ENCODE results near the gene DUS2. TPM values are rescaled to one million over a fixed set of nuclear protein-coding genes. Genes with fewer than 3 reads are reported as not detected.
A peak's percentile ranks its signal among the peaks of the same experiment; 100 is the strongest.
"Not testable (repeated sequence)": the region's sequence is repeated elsewhere in the genome, so short reads cannot be mapped to it uniquely, and the experiment has no call there.

Gene DUS2
- total RNA-seq, 2 donors from 2014 or later: 5.3 to 8.4 TPM

DNA sequence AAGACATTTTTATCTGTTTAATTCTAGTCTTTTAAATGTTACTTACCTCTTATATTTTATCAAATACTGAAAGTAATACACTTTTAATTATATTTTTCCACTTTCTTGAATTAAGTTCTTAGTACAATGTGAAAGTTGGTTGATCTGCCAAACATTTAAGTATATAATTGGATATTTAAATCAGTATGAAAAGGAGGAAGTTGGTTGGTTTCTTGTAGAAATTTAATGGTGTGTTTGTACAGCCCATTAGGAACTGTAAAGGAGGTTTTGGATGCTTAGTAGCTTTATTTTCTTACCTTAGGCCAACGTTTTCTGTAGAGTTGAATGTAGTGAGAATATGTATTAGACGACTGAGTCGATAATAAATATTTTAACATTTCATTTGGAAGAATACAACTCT lies 67.4 kb downstream of the DUS2 start:
- ATAC-seq (ENCODE audit: insufficient number of reproducible peaks, low FRiP score, low read depth) (no peak), DNase-seq (ENCODE audit: low spot score) (no peak)
- no peaks in the 10 kb centered on the region for H3K36me3 ChIP-seq
- H3K4me1 ChIP-seq (ENCODE audit: control insufficient read depth in 1 of 2, low read depth in 2 of 2): peaks cover 55 to 65% of the 10 kb centered on the region in 2 donors
- TF ChIP-seq CTCF (IDR thresholded peaks at IDR 0.05): no peak
- peak overlapping the region in 1 of 2 donors; percentile 32 for H3K27ac ChIP-seq
- no peak overlapping the region for H3K4me3 ChIP-seq
- no peaks in the 10 kb centered on the region for H3K27me3 ChIP-seq (replicated peaks; ENCODE audit: insufficient read depth)
- no peaks in the 10 kb centered on the region for H3K9me3 ChIP-seq

GRCh38 chr16:68091380-68092261 lies 68.5 kb downstream of the DUS2 start:
- Histone ChIP-seq H3K4me1 (ENCODE audit: control insufficient read depth in 1 of 2, low read depth in 2 of 2) (peaks cover 58 to 65% of the 10 kb centered on the region in 2 donors), H3K9me3 (no peaks in the 10 kb centered on the region), H3K27ac (peak overlapping the region in 1 of 2 donors; percentile 32), H3K4me3 (no peak overlapping the region), H3K36me3 (no peaks in the 10 kb centered on the region), H3K27me3 (replicated peaks; ENCODE audit: insufficient read depth) (no peaks in the 10 kb centered on the region)
- ATAC-seq (ENCODE audit: insufficient number of reproducible peaks, low FRiP score, low read depth) (no peak), DNase-seq (ENCODE audit: low spot score) (no peak)
- TF ChIP-seq CTCF (IDR thresholded peaks at IDR 0.05): no peak

GRCh38 chr16:68092275-68092674 lies 69.2 kb downstream of the DUS2 start:
- not testable (repeated sequence) for DNase-seq (ENCODE audit: low spot score); H3K27me3 ChIP-seq (replicated peaks; ENCODE audit: insufficient read depth); H3K9me3 ChIP-seq; H3K4me3 ChIP-seq; H3K36me3 ChIP-seq; ATAC-seq (ENCODE audit: insufficient number of reproducible peaks, low FRiP score, low read depth)
- peak overlapping the region in 1 of 2 donors; percentile 32 for H3K27ac ChIP-seq
- H3K4me1 ChIP-seq (ENCODE audit: control insufficient read depth in 1 of 2, low read depth in 2 of 2): peaks cover 53 to 60% of the 10 kb centered on the region in 2 donors

DNA sequence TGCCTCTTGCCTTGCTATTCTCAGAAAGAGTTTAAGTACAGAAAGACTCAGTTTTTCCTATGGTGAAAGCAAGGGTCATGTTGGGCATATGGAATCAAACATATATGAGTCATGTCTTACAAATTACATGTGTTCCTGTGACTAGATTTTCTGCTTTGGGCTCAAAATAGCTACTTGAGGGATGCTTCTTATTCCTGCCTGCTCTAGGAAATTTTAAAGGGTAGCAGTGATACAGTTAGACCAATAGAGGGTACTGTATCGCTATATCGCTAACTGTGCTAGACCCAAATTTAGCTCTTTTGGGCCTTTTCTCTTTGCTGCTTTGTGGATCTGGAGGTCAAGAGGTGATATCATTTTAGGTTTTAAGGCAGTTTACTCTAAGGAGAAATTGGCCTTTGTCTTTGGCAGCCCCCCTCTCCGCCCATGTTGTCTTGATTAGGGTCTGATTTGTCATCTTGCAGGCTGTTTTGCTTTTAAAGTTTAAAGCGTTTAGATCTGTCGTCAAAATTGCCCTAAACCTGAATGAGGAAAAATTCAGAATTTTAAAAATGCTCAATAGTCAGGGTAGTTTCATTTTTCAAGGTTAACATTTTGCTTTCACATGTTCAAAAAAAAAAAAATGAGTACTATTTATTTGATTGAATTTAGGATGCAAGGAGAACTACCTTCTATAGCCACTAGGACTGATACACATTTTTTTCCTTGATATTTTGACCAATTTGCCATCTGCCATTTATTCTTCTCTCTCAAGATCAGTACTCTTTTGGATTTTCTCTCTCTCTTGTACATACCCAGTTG lies 70.9 kb downstream of the DUS2 start:
- Histone ChIP-seq H3K4me3 (no peak overlapping the region), H3K27me3 (replicated peaks; ENCODE audit: insufficient read depth) (no peaks in the 10 kb centered on the region), H3K36me3 (no peaks in the 10 kb centered on the region), H3K27ac (no peak overlapping the region), H3K9me3 (no peaks in the 10 kb centered on the region), H3K4me1 (ENCODE audit: control insufficient read depth in 1 of 2, low read depth in 2 of 2) (peaks cover 38 to 47% of the 10 kb centered on the region in 2 donors)
- peak; percentile 29 for TF ChIP-seq CTCF (IDR thresholded peaks at IDR 0.05)
- no peak for ATAC-seq (ENCODE audit: insufficient number of reproducible peaks, low FRiP score, low read depth)
- no peak for DNase-seq (ENCODE audit: low spot score)

- DNase-seq (ENCODE audit: low spot score) (no peak), ATAC-seq (ENCODE audit: insufficient number of reproducible peaks, low FRiP score, low read depth) (no peak)
- H3K9me3 ChIP-seq: no peaks in the 10 kb centered on the region
- no peak overlapping the region for H3K27ac ChIP-seq
- H3K36me3 ChIP-seq: no peaks in the 10 kb centered on the region
- no peak for TF ChIP-seq CTCF (IDR thresholded peaks at IDR 0.05)
- H3K4me1 ChIP-seq (ENCODE audit: control insufficient read depth in 1 of 2, low read depth in 2 of 2): peaks cover 37 to 42% of the 10 kb centered on the region in 2 donors
- H3K4me3 ChIP-seq: no peak overlapping the region
- no peaks in the 10 kb centered on the region for H3K27me3 ChIP-seq (replicated peaks; ENCODE audit: insufficient read depth)
Observed at GRCh38 chr16:68094614-68094934, 71.5 kb downstream of the DUS2 start.
